Fibroblast of upper back skin (primary cell): ENCODE data around the gene MINDY4.
A peak's percentile ranks its signal among the peaks of the same experiment; 100 is the strongest.

Experiments used
- DNase-seq: peaks from one replicate; pipeline ENCODE4 v3.0.0-alpha.2; 2013

Gene MINDY4

GRCh38 chr7:30771174-30771879 lies at the start of gene MINDY4:
TSS of gene MINDY4 (plus strand) at chr7:30771417. CDS start at chr7:30771494, 77 bp downstream.
- DNase-seq = peak; percentile 75

- DNase-seq = no peak
Observed at GRCh38 chr7:30722187-30722586, 49.0 kb upstream of the MINDY4 start.

- no peak for DNase-seq
Observed at GRCh38 chr7:30722671-30723070, 48.5 kb upstream of the MINDY4 start.

- DNase-seq = no peak
Observed at GRCh38 chr7:30723776-30724175, 47.4 kb upstream of the MINDY4 start.

GRCh38 chr7:30726296-30727006 lies 44.8 kb upstream of the MINDY4 start:
- no peak for DNase-seq

DNA sequence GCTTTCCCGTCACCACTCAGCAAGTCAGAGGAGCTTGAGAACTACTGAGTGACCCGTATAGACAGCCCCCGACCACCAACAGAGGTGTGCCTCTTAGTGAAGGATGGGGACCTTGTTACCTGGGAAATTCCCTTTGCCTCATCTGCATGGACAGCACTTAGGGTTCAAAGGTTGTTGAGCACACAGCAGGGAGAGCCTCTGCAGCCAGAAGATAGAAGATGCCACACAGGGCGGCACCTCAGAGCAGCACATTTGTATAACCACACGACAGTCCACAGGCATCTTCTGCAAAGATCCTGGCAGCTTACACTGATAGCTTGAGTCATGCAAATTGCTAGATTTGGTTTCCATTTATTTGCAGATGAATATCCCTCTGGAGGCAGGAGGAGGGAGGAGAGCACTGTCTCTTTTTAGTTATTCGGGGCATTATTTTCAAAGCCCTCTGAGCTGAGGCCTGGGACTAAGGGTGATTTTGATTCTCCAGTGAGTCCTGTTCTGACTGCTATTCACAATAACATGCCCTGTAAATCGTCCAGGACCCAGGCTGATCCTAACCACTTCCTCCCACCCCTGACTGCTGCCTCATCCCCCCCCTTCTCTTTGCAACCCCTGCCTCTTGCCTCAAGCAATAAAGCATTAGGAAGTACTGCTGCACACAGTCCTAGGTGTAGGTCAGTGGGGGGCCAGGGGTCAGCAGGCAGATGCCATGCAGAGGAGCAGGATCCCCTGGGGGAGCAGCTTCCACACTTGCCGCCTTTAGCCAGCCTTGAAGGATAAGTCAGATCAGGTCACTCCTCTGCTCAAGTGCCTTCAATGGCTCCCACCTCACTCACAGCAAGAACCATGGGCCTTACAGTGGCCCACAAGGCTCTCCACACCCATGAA lies 43.9 kb upstream of the MINDY4 start:
- DNase-seq = peak; percentile 17

DNA sequence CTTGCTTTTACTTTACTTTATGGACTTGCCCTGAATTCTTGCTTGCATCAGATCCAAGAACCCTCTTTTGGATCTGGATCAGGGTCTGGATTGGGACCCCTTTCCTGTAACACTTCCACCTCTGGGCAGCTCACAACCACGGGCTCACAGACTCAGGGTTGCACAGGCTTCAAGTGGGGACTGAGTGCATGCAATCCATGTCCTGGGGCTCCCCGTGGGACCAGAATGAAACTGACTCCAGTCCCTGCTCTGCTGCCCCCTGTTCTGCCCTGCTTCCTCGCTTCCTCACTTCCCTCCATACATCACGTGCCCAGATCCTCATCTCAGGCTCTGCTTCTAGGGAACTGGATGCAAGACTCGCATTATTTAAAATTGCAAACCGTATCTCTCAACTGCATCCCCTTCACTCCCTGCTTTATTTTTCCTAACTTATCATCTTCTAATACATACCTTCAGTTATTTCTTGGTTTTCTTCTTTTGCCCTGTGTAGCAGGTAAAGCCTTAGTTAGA lies 42.6 kb upstream of the MINDY4 start:
- no peak for DNase-seq

DNA sequence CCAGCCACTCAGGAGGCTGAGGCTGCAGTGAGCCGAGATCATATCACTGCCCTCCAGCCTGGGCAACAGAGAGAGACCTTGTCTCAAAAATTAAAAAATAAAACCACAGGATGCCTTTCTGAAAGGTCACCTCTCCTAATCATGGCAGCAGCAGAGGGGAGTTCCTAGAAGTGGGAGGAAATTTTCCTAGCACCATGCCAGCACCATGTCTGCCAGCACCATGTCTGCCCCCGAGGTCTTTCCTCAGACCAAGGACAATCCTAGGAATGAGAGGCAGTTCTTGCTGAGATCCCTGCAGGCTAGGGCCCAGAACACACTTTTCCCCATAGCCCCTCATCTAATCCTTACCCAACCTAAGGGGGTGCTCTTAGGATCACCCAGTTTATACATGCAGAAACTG lies 41.6 kb upstream of the MINDY4 start:
- no peak for DNase-seq

DNA sequence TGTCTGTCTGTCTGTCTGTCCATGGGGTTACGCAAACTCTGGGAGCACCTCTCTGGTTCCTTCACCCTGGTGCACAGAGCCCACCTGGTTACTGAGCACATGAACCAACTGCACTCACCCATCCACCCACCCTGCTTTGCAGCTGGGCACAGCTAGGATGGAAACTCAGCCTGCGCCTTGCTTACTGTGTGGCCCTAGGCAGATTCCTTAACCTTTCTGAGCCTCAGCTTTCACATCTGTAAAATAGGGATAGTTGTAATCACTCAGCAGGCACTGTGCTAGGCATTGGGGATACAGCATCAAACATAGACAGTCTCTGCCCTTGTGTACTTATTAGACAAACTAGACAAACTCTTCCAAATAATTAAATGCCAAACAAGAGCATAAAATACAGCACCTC lies 41.1 kb upstream of the MINDY4 start:
- no peak for DNase-seq

DNA sequence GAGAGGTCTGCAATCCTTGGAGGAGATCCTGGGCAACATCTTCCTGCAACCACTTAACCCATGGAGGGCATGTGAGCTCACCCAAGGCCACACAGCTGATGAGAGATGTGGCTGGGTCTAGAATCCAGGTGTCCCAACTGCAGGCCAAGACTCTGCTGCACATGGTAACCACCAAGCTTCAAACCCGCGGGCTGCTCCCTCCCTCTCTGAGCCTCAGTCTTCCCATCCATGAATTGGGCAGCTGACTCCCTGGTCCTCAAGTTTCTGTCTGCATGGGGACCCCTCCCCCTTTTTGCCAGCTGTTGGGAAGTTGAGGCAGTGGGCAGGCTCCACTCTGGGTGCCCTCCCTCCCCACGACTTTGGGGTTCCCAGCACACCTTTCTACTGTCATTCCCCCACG lies 40.2 kb upstream of the MINDY4 start:
- no peak for DNase-seq

GRCh38 chr7:30731581-30731980 lies 39.6 kb upstream of the MINDY4 start:
- DNase-seq = no peak

- no peak for DNase-seq
Observed at GRCh38 chr7:30732606-30733005, 38.6 kb upstream of the MINDY4 start.

- no peak for DNase-seq
Observed at GRCh38 chr7:30733216-30733615, 38.0 kb upstream of the MINDY4 start.

DNA sequence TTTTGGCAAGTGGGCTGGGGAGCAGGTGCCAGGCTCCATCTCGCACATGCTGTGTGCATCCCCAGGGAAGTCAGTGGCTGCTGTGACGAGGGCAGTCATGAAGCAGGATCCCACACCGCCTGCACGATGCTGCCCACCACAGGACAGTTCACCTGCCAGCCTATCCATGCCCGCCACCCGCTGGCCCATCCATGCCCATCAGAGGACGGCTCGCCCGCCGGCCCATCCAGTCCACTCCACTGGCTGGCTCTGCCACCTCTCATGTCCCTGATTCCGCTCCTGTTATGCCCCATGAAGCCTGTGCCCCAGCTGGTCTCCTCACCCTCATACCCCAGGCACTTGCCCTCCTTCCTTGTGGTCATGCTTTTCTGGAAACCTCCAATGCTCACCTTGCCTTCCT lies 37.5 kb upstream of the MINDY4 start:
- no peak for DNase-seq

GRCh38 chr7:30734497-30734896 lies 36.7 kb upstream of the MINDY4 start:
- DNase-seq = no peak

GRCh38 chr7:30735631-30736030 lies 35.6 kb upstream of the MINDY4 start:
- no peak for DNase-seq

- no peak for DNase-seq
Observed at GRCh38 chr7:30736291-30736690, 34.9 kb upstream of the MINDY4 start.

DNA sequence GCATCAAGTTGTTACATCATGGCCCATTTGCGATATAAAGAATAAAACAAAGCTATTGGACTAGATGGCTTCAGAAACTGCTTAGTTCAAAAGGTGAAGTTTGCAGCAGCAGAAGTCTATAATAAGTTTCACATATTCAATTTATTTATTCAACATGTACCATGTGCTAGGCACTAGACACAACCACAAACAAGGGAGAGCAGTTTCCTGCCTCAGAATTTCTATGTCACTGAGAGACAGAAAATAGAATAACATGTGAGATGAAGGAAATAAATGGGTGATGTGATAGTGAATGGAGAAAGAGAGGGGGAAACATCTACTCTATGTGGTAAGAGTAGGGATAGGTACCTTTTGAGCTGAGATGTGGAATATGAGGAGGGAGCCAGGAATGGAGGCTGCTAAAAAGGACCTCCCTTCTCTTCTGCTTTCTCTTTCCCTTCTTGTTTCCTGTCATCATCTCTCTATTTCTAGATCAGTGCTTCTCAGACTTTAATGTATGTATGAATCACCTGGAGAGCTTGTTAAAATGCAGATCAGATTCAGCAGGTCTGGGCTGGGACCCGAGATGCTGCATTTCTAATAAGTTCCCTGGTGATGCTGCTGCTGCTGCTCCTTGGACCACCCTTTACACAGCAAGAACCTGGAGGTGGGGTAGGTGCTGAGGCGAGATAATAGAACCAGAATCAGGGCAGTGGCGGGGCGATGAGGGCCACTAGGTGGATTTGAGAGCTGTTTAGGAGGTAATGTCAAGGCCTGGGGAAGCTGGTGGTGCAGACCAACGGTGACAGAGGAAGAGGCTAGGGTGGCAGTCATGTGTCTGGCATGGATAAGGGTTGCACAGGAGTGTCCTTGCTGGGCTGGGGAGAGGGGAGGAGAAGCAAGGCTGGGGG lies 32.9 kb upstream of the MINDY4 start:
- DNase-seq = no peak

DNA sequence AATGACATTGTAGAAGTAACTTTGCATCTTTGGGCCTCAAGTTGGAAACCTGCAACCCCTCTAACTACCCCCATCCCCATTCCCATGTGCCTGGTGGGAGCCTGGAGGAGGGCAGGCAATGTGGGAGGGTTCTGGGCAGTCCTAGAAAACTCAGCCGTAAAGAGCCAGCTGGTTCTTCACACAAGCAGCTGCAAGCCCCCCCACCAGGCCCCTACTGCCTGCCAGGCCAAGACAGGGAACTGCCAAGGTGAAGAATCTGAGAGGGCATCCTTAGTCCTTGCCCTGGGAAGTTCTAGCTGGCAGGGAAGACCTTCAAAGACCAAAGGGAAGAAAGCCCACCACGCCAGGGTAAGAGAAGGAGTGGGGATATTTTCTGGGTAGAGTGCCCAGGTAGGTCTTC lies 31.5 kb upstream of the MINDY4 start:
- DNase-seq = no peak

DNA sequence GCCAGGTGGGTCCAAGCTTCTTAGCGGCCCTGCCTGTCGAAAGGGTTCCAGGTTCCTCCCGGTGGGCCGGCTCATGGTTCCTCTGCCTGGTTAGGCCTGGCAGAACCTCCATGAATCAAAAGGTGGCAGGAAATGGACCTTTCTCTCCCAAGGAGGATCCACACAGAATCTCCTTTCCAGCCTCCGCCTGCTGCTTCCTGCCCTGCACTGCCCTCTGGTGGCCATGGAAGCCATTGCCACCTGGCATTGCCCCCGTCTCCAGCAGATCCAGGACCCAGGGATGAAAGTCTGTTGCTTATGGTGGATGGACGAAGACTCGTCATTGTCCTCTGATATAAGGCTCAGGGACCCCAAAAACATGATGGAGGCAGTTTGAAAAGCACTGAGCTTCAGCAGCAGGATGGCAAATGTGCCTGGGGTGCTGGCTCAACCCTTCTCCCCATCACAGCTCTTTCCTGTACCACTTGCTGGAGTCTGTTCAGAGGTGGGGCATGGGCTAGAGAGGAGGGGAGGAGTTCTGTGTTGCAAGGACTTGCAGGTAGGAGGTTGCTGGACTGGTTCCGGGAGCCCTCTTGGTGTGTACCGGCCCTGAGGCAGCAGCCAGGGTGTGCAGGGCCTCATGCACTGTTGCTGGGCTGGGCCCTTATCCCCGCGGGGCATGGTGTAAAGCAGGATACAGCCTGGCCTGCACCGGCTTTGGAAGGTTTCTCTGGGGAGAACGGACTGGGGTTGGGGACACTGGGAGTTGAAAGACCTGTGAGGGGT lies 30.6 kb upstream of the MINDY4 start:
- DNase-seq = peak; percentile 51

- DNase-seq = no peak
Observed at GRCh38 chr7:30741289-30741688, 29.9 kb upstream of the MINDY4 start.
